ENCODE data around the gene SOCS1. TPM values are rescaled to one million over a fixed set of nuclear protein-coding genes. Genes with fewer than 3 reads are reported as not detected.

Gene SOCS1
- total and polyA plus RNA-seq, 3 donors from 2014 or later: 3.6 to 16.8 (median 10.7) TPM

- no peaks in the 10 kb centered on the region for H3K36me3 ChIP-seq (ENCODE audit: low read depth, missing control alignments)
- DNase-seq: no peak
- 85 to 87% methylated on average over 5 of the region's 5 CpGs for WGBS, 2 donors
- intact Hi-C loops (cut with DNase I; ENCODE audit: low total_unique reads): no loop called here
- H3K9me3 ChIP-seq: no peaks in the 10 kb centered on the region
- H3K4me1 ChIP-seq: no peaks in the 10 kb centered on the region
- H3K27me3 ChIP-seq: no peaks in the 10 kb centered on the region
- no peak overlapping the region for H3K27ac ChIP-seq
- TF ChIP-seq POLR2A (IDR thresholded peaks at IDR 0.05) (no peak), CTCF (IDR thresholded peaks at IDR 0.05) (no peak)
- no peak overlapping the region for H3K4me3 ChIP-seq
Observed at GRCh38 chr16:11245222-11245737, 10.7 kb downstream of the SOCS1 start.

- intact Hi-C loops (cut with DNase I; ENCODE audit: low total_unique reads): no loop called here
Observed at GRCh38 chr16:11242658-11243057, 13.3 kb downstream of the SOCS1 start.

GRCh38 chr16:11241480-11242204 lies 14.4 kb downstream of the SOCS1 start:
- no peak for TF ChIP-seq CTCF (IDR thresholded peaks at IDR 0.05)
- TF ChIP-seq POLR2A (IDR thresholded peaks at IDR 0.05): no peak
- H3K27me3 ChIP-seq: no peaks in the 10 kb centered on the region
- no peak overlapping the region for H3K4me3 ChIP-seq
- 93 to 95% methylated on average over 5 of the region's 5 CpGs for WGBS, 2 donors
- no peaks in the 10 kb centered on the region for H3K36me3 ChIP-seq (ENCODE audit: low read depth, missing control alignments)
- H3K4me1 ChIP-seq: peaks cover 6% of the 10 kb centered on the region
- no peak for DNase-seq
- H3K27ac ChIP-seq: no peak overlapping the region
- H3K9me3 ChIP-seq: no peaks in the 10 kb centered on the region
- intact Hi-C loops (cut with DNase I; ENCODE audit: low total_unique reads): no loop called here

More at GRCh38 chr16:11242658-11243057, 13.3 kb downstream of the SOCS1 start:
- no peak for DNase-seq
- Histone ChIP-seq H3K36me3 (ENCODE audit: low read depth, missing control alignments) (no peaks in the 10 kb centered on the region), H3K9me3 (no peaks in the 10 kb centered on the region), H3K4me3 (no peak overlapping the region), H3K27ac (no peak overlapping the region), H3K27me3 (no peaks in the 10 kb centered on the region), H3K4me1 (peaks cover 6% of the 10 kb centered on the region)
- TF ChIP-seq POLR2A (IDR thresholded peaks at IDR 0.05) (no peak), CTCF (IDR thresholded peaks at IDR 0.05) (no peak)
- 78 to 85% methylated on average over 12 of the region's 12 CpGs for WGBS, 2 donors

GRCh38 chr16:11240636-11241473 lies 15.1 kb downstream of the SOCS1 start:
- Histone ChIP-seq H3K27ac (no peak overlapping the region), H3K27me3 (no peaks in the 10 kb centered on the region), H3K4me1 (peaks cover 6% of the 10 kb centered on the region), H3K4me3 (no peak overlapping the region), H3K36me3 (ENCODE audit: low read depth, missing control alignments) (no peaks in the 10 kb centered on the region), H3K9me3 (no peaks in the 10 kb centered on the region)
- no peak for TF ChIP-seq CTCF (IDR thresholded peaks at IDR 0.05)
- no peak for TF ChIP-seq POLR2A (IDR thresholded peaks at IDR 0.05)
- intact Hi-C loops (cut with DNase I; ENCODE audit: low total_unique reads): no loop called here
- DNase-seq: no peak
- WGBS, 2 donors: 82 to 85% methylated on average over 10 of the region's 10 CpGs
